CD4-positive, alpha-beta T cell (primary cell): ENCODE data around the gene ECEL1. TPM values are rescaled to one million over a fixed set of nuclear protein-coding genes. Genes with fewer than 3 reads are reported as not detected.

Experiments used
- ATAC-seq: fragments of 200-7000 bp; cut with Tn5 transposase; one replicate; pipeline ENCODE4 v1.10.0; 2022; ENCODE audit warnings: mild to moderate bottlenecking; ENCODE audit not compliant: poor library complexity
- CTCF ChIA-PET: fragments of 350-600 bp; sonication (Branson Sonifier 250); formaldehyde crosslinking; loops from one replicate; lab custom pipeline; 2021; ENCODE audit warnings: antibody characterized with exemption, inconsistent platforms; lab: Charles Lee
- POLR2A ChIA-PET: fragments of 350-600 bp; sonication (Branson Sonifier 250); formaldehyde crosslinking; loops from one replicate; lab custom pipeline; 2021; ENCODE audit warnings: antibody characterized with exemption, inconsistent platforms; lab: Charles Lee
- DNase-seq, 14 experiments: peaks; one replicate each; pipeline ENCODE4 v3.0.0-alpha.2; 2013 to 2020; ENCODE audit warnings: mixed read lengths in 2 of 14
- H3K27ac ChIP-seq, 2 donors: one replicate each; pipeline versions ENCODE4 v1.5.1 to v1.7.0; 2013; ENCODE audit warnings: low read length in 2 of 2, low read depth in 1 of 2, mild to moderate bottlenecking in 1 of 2
- H3K27me3 ChIP-seq, 2 experiments: 1 replicate in 1 of 2; 2 replicates in 1 of 2; pipeline versions ENCODE4 v1.6.1 to v1.7.0; 2013; ENCODE audit warnings: low read length in 2 of 2, control low read depth in 1 of 2, mild to moderate bottlenecking in 1 of 2, moderate library complexity in 1 of 2; ENCODE audit not compliant: insufficient read depth in 2 of 2, control insufficient read depth in 1 of 2
- H3K36me3 ChIP-seq: one replicate; pipeline ENCODE4 v1.6.1; 2013; ENCODE audit warnings: low read length, control low read depth; ENCODE audit not compliant: insufficient read depth
- H3K4me1 ChIP-seq: one replicate; pipeline ENCODE4 v1.6.1; 2013; ENCODE audit warnings: low read length, control low read depth; ENCODE audit not compliant: insufficient read depth
- H3K4me3 ChIP-seq: one replicate; pipeline ENCODE4 v1.5.1; 2013; ENCODE audit warnings: mild to moderate bottlenecking, low read length, moderate library complexity
- H3K9me3 ChIP-seq, 2 experiments: 1 replicate in 1 of 2; 2 replicates in 1 of 2; pipeline versions ENCODE4 v1.6.1 to v1.7.0; 2013; ENCODE audit warnings: low read length in 2 of 2, mild to moderate bottlenecking in 2 of 2, control low read depth in 1 of 2, moderate library complexity in 1 of 2; ENCODE audit not compliant: control insufficient read depth in 1 of 2, insufficient read depth in 1 of 2
- H3K27ac Mint-ChIP-seq: one replicate; pipeline ENCODE4 v1.8.0; 2020; ENCODE audit warnings: mixed read lengths
- H3K27me3 Mint-ChIP-seq: one replicate; pipeline ENCODE4 v1.8.0; 2021; ENCODE audit warnings: mixed read lengths
- H3K36me3 Mint-ChIP-seq: one replicate; pipeline ENCODE4 v1.8.0; 2021; ENCODE audit warnings: low read depth, mixed read lengths
- H3K4me1 Mint-ChIP-seq: one replicate; pipeline ENCODE4 v1.8.0; 2021; ENCODE audit warnings: low read depth, mixed read lengths
- H3K4me3 Mint-ChIP-seq: one replicate; pipeline ENCODE4 v1.8.0; 2020; ENCODE audit warnings: mild to moderate bottlenecking, mixed read lengths
- H3K9me3 Mint-ChIP-seq: one replicate; pipeline ENCODE4 v1.8.0; 2020; ENCODE audit warnings: mixed read lengths
- intact Hi-C, 2 experiments: fragments of 100-400 bp; cut with DNase I in 1 of 2; cut with micrococcal nuclease in 1 of 2; formaldehyde crosslinking; loops; one replicate each; pipeline versions ENCODE4 v1.15.1 to v1.9.0; 2023 to 2025; cut with DNase I, micrococcal nuclease
- total RNA-seq, 174 experiments: library from RNA in 2 of 174; stranded (reverse) in 2 of 174; gene quantifications; one replicate each; pipeline ENCODE4 v1.2.3 and lab custom pipeline; 2021 to 2026
- TF ChIP-seq, protein P1 (sequence below): fragments of 200-600 bp; IDR thresholded peaks from one replicate; pipeline ENCODE4 v1.8.0; 2022; ENCODE audit warnings: antibody characterized with exemption, mild to moderate bottlenecking

Gene ECEL1
- total RNA-seq, 2 experiments from 2014 or later: not detected

GRCh38 chr2:232436381-232437194, 51.0 kb downstream of the ECEL1 start:
- no peaks in the 10 kb centered on the region for H3K36me3 ChIP-seq
- peaks cover 11% of the 10 kb centered on the region for H3K4me1 ChIP-seq
- intact Hi-C loops: loop anchor here in 1 of 2 experiments (5.0 kb wide), 2 partner anchors 86 to 584 kb away; partner anchors contain the start of gene PRSS56
- TF ChIP-seq, protein P1, sequence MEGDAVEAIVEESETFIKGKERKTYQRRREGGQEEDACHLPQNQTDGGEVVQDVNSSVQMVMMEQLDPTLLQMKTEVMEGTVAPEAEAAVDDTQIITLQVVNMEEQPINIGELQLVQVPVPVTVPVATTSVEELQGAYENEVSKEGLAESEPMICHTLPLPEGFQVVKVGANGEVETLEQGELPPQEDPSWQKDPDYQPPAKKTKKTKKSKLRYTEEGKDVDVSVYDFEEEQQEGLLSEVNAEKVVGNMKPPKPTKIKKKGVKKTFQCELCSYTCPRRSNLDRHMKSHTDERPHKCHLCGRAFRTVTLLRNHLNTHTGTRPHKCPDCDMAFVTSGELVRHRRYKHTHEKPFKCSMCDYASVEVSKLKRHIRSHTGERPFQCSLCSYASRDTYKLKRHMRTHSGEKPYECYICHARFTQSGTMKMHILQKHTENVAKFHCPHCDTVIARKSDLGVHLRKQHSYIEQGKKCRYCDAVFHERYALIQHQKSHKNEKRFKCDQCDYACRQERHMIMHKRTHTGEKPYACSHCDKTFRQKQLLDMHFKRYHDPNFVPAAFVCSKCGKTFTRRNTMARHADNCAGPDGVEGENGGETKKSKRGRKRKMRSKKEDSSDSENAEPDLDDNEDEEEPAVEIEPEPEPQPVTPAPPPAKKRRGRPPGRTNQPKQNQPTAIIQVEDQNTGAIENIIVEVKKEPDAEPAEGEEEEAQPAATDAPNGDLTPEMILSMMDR: no peak
- Mint-ChIP-seq H3K4me3 (no peak overlapping the region), H3K36me3 (no peaks in the 10 kb centered on the region), H3K9me3 (no peaks in the 10 kb centered on the region), H3K4me1 (no peaks in the 10 kb centered on the region), H3K27ac (no peak overlapping the region), H3K27me3 (peaks cover 3% of the 10 kb centered on the region)
- H3K9me3 ChIP-seq: peaks cover 0 to 6% of the 10 kb centered on the region in 2 experiments
- POLR2A ChIA-PET: no interaction called here
- no peak overlapping the region for H3K4me3 ChIP-seq
- peaks cover 0 to 2% of the 10 kb centered on the region in 2 experiments for H3K27me3 ChIP-seq
- ATAC-seq (no peak), DNase-seq (no peak)
- CTCF ChIA-PET: no interaction called here
- H3K27ac ChIP-seq: no peak overlapping the region

DNA sequence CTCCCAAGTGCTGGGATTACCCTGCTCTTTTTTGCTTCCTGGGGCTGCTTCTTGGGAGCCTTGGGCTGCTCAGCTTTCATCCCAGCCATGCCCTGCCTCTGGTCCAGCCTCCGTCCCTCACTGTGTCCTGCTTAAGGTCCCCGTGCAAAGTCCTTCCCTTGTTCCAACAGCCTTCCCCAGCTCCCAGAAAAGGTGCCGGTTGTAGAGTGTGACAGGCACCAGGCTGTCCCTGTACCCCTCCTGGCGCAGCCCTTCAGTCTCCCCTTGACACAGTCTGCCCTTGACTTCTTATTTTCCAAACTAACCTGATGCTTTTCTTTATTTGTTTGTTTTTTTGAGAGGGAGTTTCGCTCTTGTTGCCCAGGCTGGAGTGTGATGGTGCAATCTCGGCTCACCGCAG, 51.8 kb downstream of the ECEL1 start:
- Mint-ChIP-seq H3K27ac (no peak overlapping the region), H3K9me3 (no peaks in the 10 kb centered on the region), H3K4me1 (no peaks in the 10 kb centered on the region), H3K36me3 (no peaks in the 10 kb centered on the region), H3K27me3 (peaks cover 3% of the 10 kb centered on the region), H3K4me3 (no peak overlapping the region)
- TF ChIP-seq, protein P1: no peak
- Histone ChIP-seq H3K9me3 (peaks cover 0 to 6% of the 10 kb centered on the region in 2 experiments), H3K4me1 (peaks cover 11% of the 10 kb centered on the region), H3K4me3 (no peak overlapping the region), H3K27ac (no peak overlapping the region), H3K27me3 (peaks cover 0 to 2% of the 10 kb centered on the region in 2 experiments), H3K36me3 (no peaks in the 10 kb centered on the region)
- ATAC-seq (no peak), DNase-seq (no peak)
- intact Hi-C loops: loop anchor here in 1 of 2 experiments (5.0 kb wide), 2 partner anchors 86 to 584 kb away; partner anchors contain the start of gene PRSS56
- POLR2A ChIA-PET: no interaction called here
- CTCF ChIA-PET: no interaction called here

DNA sequence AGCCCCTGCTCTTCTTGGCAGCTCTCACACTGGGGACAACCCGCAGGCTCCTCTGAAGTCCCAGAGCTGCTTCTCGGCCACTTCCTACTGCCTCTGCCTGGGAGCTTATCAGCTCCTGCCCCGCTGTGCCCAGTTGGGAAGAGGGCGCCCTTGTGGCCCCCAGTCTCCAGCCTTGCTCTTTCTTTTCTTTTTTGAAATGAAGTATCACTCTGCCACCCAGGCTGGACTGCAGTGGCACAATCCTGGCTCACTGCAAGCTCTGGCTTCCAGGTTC, 52.3 kb downstream of the ECEL1 start:
- intact Hi-C loops: loop anchor here in 1 of 2 experiments (5.0 kb wide), 2 partner anchors 87 to 583 kb away; partner anchors contain the start of gene PRSS56

More for the DNA sequence above, 52.3 kb downstream of the ECEL1 start:
- POLR2A ChIA-PET: no interaction called here
- H3K36me3 ChIP-seq: no peaks in the 10 kb centered on the region
- no peaks in the 10 kb centered on the region for H3K4me1 Mint-ChIP-seq
- no peak for DNase-seq
- H3K9me3 Mint-ChIP-seq: no peaks in the 10 kb centered on the region
- H3K27ac Mint-ChIP-seq: no peak overlapping the region
- TF ChIP-seq, protein P1: no peak
- no peak overlapping the region for H3K27ac ChIP-seq
- ATAC-seq: no peak
- no peaks in the 10 kb centered on the region for H3K36me3 Mint-ChIP-seq
- CTCF ChIA-PET: no interaction called here
- no peak overlapping the region for H3K4me3 ChIP-seq
- H3K4me3 Mint-ChIP-seq: no peak overlapping the region
- H3K27me3 Mint-ChIP-seq: no peaks in the 10 kb centered on the region
- H3K9me3 ChIP-seq: peaks cover 0 to 6% of the 10 kb centered on the region in 2 experiments
- H3K4me1 ChIP-seq: peaks cover 6% of the 10 kb centered on the region
- H3K27me3 ChIP-seq: peaks cover 0 to 2% of the 10 kb centered on the region in 2 experiments
